Panc1 (cell line): ENCODE measurements around the gene RPL18. TPM values are rescaled to one million over a fixed set of nuclear protein-coding genes. Genes with fewer than 3 reads are reported as not detected.

Source experiments
- ATAC-seq: fragments of 200-7000 bp; cut with Tn5 transposase; 2 replicates; pipeline ENCODE4 v1.9.1; 2020; ENCODE audit warnings: mild to moderate bottlenecking, moderate library complexity
- BruUV-seq: library from RNA; stranded (reverse); fragments of 400-500 nt; replicated peaks from 2 replicates; lab custom pipeline; 2021; lab: Mats Ljungman, UMichigan
- CTCF ChIA-PET: fragments of 300-600 bp; sonication (Branson Sonifier 250); formaldehyde crosslinking; loops from one replicate; lab custom pipeline; 2022; ENCODE audit warnings: antibody characterized with exemption; lab: Charles Lee
- POLR2A ChIA-PET: fragments of 300-600 bp; sonication (Branson Sonifier 250); formaldehyde crosslinking; loops from one replicate; lab custom pipeline; 2022; ENCODE audit warnings: antibody characterized with exemption; lab: Charles Lee
- DNase-seq: peaks from one replicate; pipeline ENCODE4 v3.0.0-alpha.2; 2010; ENCODE audit warnings: low read depth, low spot score
- H3K27ac ChIP-seq: 2 replicates; pipeline ENCODE4 v1.5.1; 2011; ENCODE audit warnings: mild to moderate bottlenecking, low read length, inconsistent platforms
- H3K27me3 ChIP-seq: fragments of 200-500 bp; sonication (Bioruptor generic); 2 replicates; pipeline ENCODE4 v1.6.0; 2014; ENCODE audit warnings: low read length, inconsistent platforms; ENCODE audit not compliant: control insufficient read depth, insufficient read depth
- H3K36me3 ChIP-seq: fragments of 200-500 bp; sonication (Bioruptor generic); 2 replicates; pipeline ENCODE4 v1.5.1; 2014; ENCODE audit warnings: inconsistent platforms, mild to moderate bottlenecking, low read length, moderate library complexity; ENCODE audit not compliant: control insufficient read depth, insufficient read depth
- H3K4me1 ChIP-seq: 2 replicates; pipeline ENCODE4 v1.5.1; 2011; ENCODE audit warnings: inconsistent platforms, mild to moderate bottlenecking, low read length, moderate library complexity; ENCODE audit not compliant: control insufficient read depth, insufficient read depth
- H3K4me3 ChIP-seq, 2 experiments: 2 replicates each; pipeline ENCODE4 v1.5.1; 2011 to 2012; ENCODE audit warnings: low read depth in 2 of 2, low read length in 2 of 2, mild to moderate bottlenecking in 2 of 2, inconsistent platforms in 1 of 2, moderate library complexity in 1 of 2
- H3K9me3 ChIP-seq: fragments of 200-500 bp; sonication (Bioruptor generic); 2 replicates; pipeline ENCODE4 v1.5.1; 2014; ENCODE audit warnings: low read depth, mild to moderate bottlenecking, inconsistent platforms, low read length, moderate library complexity; ENCODE audit not compliant: control insufficient read depth, insufficient read depth
- CTCF ChIP-seq: fragments of 450-650 bp; IDR thresholded peaks from 2 replicates; pipeline ENCODE4 v1.5.1; 2017; ENCODE audit warnings: mild to moderate bottlenecking
- POLR2AphosphoS5 ChIP-seq: IDR thresholded peaks from 2 replicates; pipeline ENCODE4 v1.6.1; 2012; ENCODE audit warnings: mild to moderate bottlenecking, low read depth, low read length, moderate library complexity
- REST ChIP-seq, 2 experiments: IDR thresholded peaks; 2 replicates each; pipeline ENCODE4 v1.6.1; 2011 to 2012; ENCODE audit warnings: low read depth in 2 of 2, control low read depth in 1 of 2, low read length in 1 of 2, mild to moderate bottlenecking in 1 of 2, moderate library complexity in 1 of 2; ENCODE audit not compliant: insufficient read depth in 1 of 2
- SIN3A ChIP-seq: IDR thresholded peaks from 2 replicates; pipeline ENCODE4 v1.6.1; 2012; ENCODE audit warnings: low read depth, mild to moderate bottlenecking, low read length, moderate library complexity, borderline replicate concordance; ENCODE audit not compliant: insufficient read depth
- TCF7L2 ChIP-seq: IDR thresholded peaks from 2 replicates; pipeline ENCODE4 v1.6.1; 2011; ENCODE audit warnings: mild to moderate bottlenecking, low read depth, low read length, inconsistent platforms
- in situ Hi-C: cut with HindIII; loops from 2 replicates; pipeline ENCODE4 v1.10.0; 2016; ENCODE audit warnings: low sequenced_read_pairs, low pct_unique_long_range_greater_than_20kb
- intact Hi-C: fragments of 100-400 bp; cut with micrococcal nuclease; formaldehyde crosslinking; loops from one replicate; pipeline ENCODE4 v1.10.0; 2022; ENCODE audit not compliant: unreplicated experiment
- total RNA-seq: library from RNA; stranded (reverse); gene quantifications from one replicate; pipeline ENCODE4 v1.2.1, GENCODE V29; 2021; ENCODE audit not compliant: unreplicated experiment

The RPL18 gene
- total RNA-seq, 1 experiment from 2014 or later, result 670 TPM

GRCh38 chr19:48591021-48591420 lies 28.0 kb downstream of the RPL18 start:
- Histone ChIP-seq H3K4me1 (no peaks in the 10 kb centered on the region), H3K27me3 (no peaks in the 10 kb centered on the region), H3K4me3 (no peak overlapping the region), H3K9me3 (no peaks in the 10 kb centered on the region), H3K36me3 (no peaks in the 10 kb centered on the region), H3K27ac (no peak overlapping the region)
- no TSS peak for BruUV-seq
- in situ Hi-C loops (no loop called here), intact Hi-C loops (no loop called here)
- ATAC-seq (no peak), DNase-seq (no peak)
- no peak for TF ChIP-seq POLR2AphosphoS5
- TF ChIP-seq CTCF, result no peak
- no peak for TF ChIP-seq TCF7L2
- TF ChIP-seq SIN3A, result no peak
- TF ChIP-seq REST (IDR thresholded peaks at IDR 0.05; ENCODE audit: insufficient read depth in 1 of 2, low read depth in 2 of 2, low read length in 1 of 2), result no peak
- CTCF ChIA-PET, result interaction anchor here (0.6 to 1.0 kb wide), 2 partner anchors 85 to 95 kb away, joined by 3 to 6 read pairs; no protein-coding TSS in a partner anchor
- POLR2A ChIA-PET, result no interaction called here

GRCh38 chr19:48588670-48589401 lies 30.1 kb downstream of the RPL18 start:
- Histone ChIP-seq H3K36me3 (no peaks in the 10 kb centered on the region), H3K9me3 (no peaks in the 10 kb centered on the region), H3K4me1 (0 out of 2 replicates have a peak, but pooled peaks cover 4% of the 10 kb centered on the region), H3K27me3 (no peaks in the 10 kb centered on the region), H3K27ac (no peak overlapping the region), H3K4me3 (peak overlapping the region; percentile 39 to 60)
- intact Hi-C loops, result no loop called here
- ATAC-seq (peak; percentile 93), DNase-seq (peak; percentile 47)
- no TSS peak for BruUV-seq
- TF ChIP-seq CTCF, result peak; percentile 94
- TF ChIP-seq SIN3A, result no peak
- TF ChIP-seq REST (IDR thresholded peaks at IDR 0.05; ENCODE audit: insufficient read depth in 1 of 2, low read depth in 2 of 2, low read length in 1 of 2), result no peak
- POLR2A ChIA-PET, result no interaction called here
- in situ Hi-C loops, result no loop called here
- CTCF ChIA-PET, result interaction anchor here (0.6 to 1.0 kb wide), 4 partner anchors 22 to 335 kb away, joined by 3 to 4 read pairs (median 3); no protein-coding TSS in a partner anchor
